ENCODE measurements around the gene CYB5A.

DNA sequence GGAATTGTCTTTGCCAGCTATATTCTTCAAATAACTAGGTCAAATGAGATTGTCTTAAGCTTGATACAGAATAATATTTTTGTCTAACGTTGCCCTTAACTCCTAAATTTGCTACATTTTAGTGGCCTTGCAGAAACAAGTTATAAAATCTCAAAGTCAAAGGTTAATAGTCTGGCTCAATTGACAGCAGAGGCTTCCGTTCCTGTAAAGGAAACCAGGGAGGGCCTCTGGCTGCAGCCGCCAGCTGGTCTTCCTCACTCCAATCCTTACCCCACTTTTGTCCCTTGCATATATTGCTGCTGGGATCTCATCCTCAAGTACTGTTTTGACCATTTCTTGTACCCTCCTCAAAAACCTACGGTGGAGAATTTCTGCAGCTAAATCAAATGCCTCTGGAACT lies 17.1 kb downstream of the CYB5A start:
- TF ChIP-seq, protein P1, sequence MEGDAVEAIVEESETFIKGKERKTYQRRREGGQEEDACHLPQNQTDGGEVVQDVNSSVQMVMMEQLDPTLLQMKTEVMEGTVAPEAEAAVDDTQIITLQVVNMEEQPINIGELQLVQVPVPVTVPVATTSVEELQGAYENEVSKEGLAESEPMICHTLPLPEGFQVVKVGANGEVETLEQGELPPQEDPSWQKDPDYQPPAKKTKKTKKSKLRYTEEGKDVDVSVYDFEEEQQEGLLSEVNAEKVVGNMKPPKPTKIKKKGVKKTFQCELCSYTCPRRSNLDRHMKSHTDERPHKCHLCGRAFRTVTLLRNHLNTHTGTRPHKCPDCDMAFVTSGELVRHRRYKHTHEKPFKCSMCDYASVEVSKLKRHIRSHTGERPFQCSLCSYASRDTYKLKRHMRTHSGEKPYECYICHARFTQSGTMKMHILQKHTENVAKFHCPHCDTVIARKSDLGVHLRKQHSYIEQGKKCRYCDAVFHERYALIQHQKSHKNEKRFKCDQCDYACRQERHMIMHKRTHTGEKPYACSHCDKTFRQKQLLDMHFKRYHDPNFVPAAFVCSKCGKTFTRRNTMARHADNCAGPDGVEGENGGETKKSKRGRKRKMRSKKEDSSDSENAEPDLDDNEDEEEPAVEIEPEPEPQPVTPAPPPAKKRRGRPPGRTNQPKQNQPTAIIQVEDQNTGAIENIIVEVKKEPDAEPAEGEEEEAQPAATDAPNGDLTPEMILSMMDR (IDR thresholded peaks at IDR 0.05): no peak
- TF ChIP-seq POLR2A (IDR thresholded peaks at IDR 0.05): no peak

Data from gastroesophageal sphincter (tissue), 3 donors.